Left cardiac atrium (tissue), 4 donors: ENCODE results near the gene TEN1. TPM values are rescaled to one million over a fixed set of nuclear protein-coding genes. Genes with fewer than 3 reads are reported as not detected.
"Not testable (repeated sequence)": the region's sequence is repeated elsewhere in the genome, so short reads cannot be mapped to it uniquely, and the experiment has no call there.

Source experiments
- ATAC-seq, 2 donors: fragments of 200-7000 bp; cut with Tn5 transposase; one replicate each; pipeline ENCODE4 v1.9.1; 2020; ENCODE audit warnings: mild to moderate bottlenecking in 2 of 2, moderate library complexity in 2 of 2
- DNase-seq: peaks from one replicate; pipeline ENCODE4 v3.0.0-alpha.2; 2020
- intact Hi-C, 2 donors: fragments of 100-400 bp; cut with DNase I; formaldehyde crosslinking; loops; one replicate each; pipeline versions ENCODE4 v1.14.1 to v1.15.1; 2022 to 2023
- long read RNA-seq: library from polyadenylated mRNA; unstranded; transcript quantifications from one replicate; pipeline ENCODE4 v2.0.0, GENCODE V29; 2021
- total RNA-seq, 2 donors: library from RNA; stranded (reverse); fragmentation: NEBNext Ultra II Directional; extraction: Animal tissue kit (Norgen Biotek cat#: 25700); gene quantifications; one replicate each; pipeline ENCODE4 v1.2.1, GENCODE V29; 2021
- donor health status: DM: no; HTN: yes; CAD: no.
- donor health status: DM: no; HTN: yes; CAD: no; lungs with severe emphysema.
- donor health status: DM: yes; HTN: yes; CAD: no.
- donor health status: Dilated cardiomyopathy.

The TEN1 gene
- 10 to 100 TPM; 10.2 to 12.2 TPM for total RNA-seq
- long read RNA-seq, partial matches to known transcripts, result 0 of 5 reads
- long read RNA-seq, other reads (novel, unspliced or antisense), result 1 of 5 reads

GRCh38 chr17:75978938-75979704 lies at the start of gene TEN1, which contains the start of gene ACOX1:
Gene TEN1, plus strand, starts transcription at chr17:75979240. Its CDS starts 6,953 bp downstream, at chr17:75986193.
Gene ACOX1, minus strand, starts transcription at chr17:75979166. Its CDS starts 93 bp downstream, at chr17:75979073.
- intact Hi-C loops, result loop anchor here in 1 of 2 donors (5.0 kb wide), 1 partner anchor 37 kb away; the partner anchor contains the start of gene FBF1
- DNase-seq, result peak; percentile 99
- ATAC-seq, result peak; percentile 97 to 98

- ATAC-seq (no peak), DNase-seq (no peak)
- intact Hi-C loops, result no loop called here
Measured at GRCh38 chr17:75931062-75931461, 48.0 kb upstream of the TEN1 start.

- ATAC-seq (no peak), DNase-seq (no peak)
- intact Hi-C loops, result no loop called here
Measured at GRCh38 chr17:75932852-75933251, 46.2 kb upstream of the TEN1 start.

- intact Hi-C loops, result no loop called here
- ATAC-seq (no peak), DNase-seq (no peak)
Measured at GRCh38 chr17:75933808-75934207, 45.2 kb upstream of the TEN1 start.

GRCh38 chr17:75937652-75938051 lies 41.4 kb upstream of the TEN1 start:
- DNase-seq (no peak), ATAC-seq (no peak)
- intact Hi-C loops, result no loop called here

- intact Hi-C loops, result loop anchor here in 1 of 2 donors (5.0 kb wide), 1 partner anchor 36 kb away; the partner anchor contains the start of genes ACOX1 and TEN1
- ATAC-seq, result peak; percentile 99
- DNase-seq, result peak; percentile 96
Measured at GRCh38 chr17:75940727-75941441, 38.2 kb upstream of the TEN1 start, which contains the start of gene FBF1. Gene FBF1, minus strand, starts transcription at chr17:75941042. Its CDS starts 2,893 bp downstream, at chr17:75938149.

GRCh38 chr17:75941442-75941819 lies 37.6 kb upstream of the TEN1 start:
- ATAC-seq (no peak), DNase-seq (no peak)

GRCh38 chr17:75942473-75942872 lies 36.6 kb upstream of the TEN1 start:
- no peak for DNase-seq
- intact Hi-C loops, result loop anchor here in 1 of 2 donors (5.0 kb wide), 1 partner anchor 35 kb away; the partner anchor contains the start of genes ACOX1 and TEN1
- ATAC-seq, result no peak

More at GRCh38 chr17:75941442-75941819, 37.6 kb upstream of the TEN1 start:
- intact Hi-C loops, result loop anchor here in 1 of 2 donors (5.0 kb wide), 1 partner anchor 36 kb away; the partner anchor contains the start of genes ACOX1 and TEN1

GRCh38 chr17:75943491-75943890 lies 35.5 kb upstream of the TEN1 start:
- DNase-seq (no peak), ATAC-seq (no peak)
- intact Hi-C loops, result loop anchor here in 1 of 2 donors (5.0 kb wide), 1 partner anchor 34 kb away; the partner anchor contains the start of genes ACOX1 and TEN1

- intact Hi-C loops, result no loop called here
- ATAC-seq, result no peak
- no peak for DNase-seq
Measured at GRCh38 chr17:75945211-75945610, 33.8 kb upstream of the TEN1 start.

GRCh38 chr17:75950421-75950820 lies 28.6 kb upstream of the TEN1 start:
- intact Hi-C loops, result no loop called here
- ATAC-seq (no peak), DNase-seq (no peak)

- intact Hi-C loops, result no loop called here
- ATAC-seq (no peak), DNase-seq (no peak)
Measured at GRCh38 chr17:75950855-75951554, 28.0 kb upstream of the TEN1 start.

GRCh38 chr17:75959051-75959838 lies 19.8 kb upstream of the TEN1 start:
- DNase-seq (no peak), ATAC-seq (peak; percentile 37 to 50)
- intact Hi-C loops, result no loop called here

- DNase-seq (no peak), ATAC-seq (no peak)
- intact Hi-C loops, result no loop called here
Measured at GRCh38 chr17:75959839-75960511, 19.1 kb upstream of the TEN1 start.

GRCh38 chr17:75965468-75965867 lies 13.6 kb upstream of the TEN1 start:
- DNase-seq (no peak), ATAC-seq (no peak)
- intact Hi-C loops, result no loop called here

- intact Hi-C loops, result not testable (repeated sequence)
Measured at GRCh38 chr17:75969044-75969443, 10.0 kb upstream of the TEN1 start.

GRCh38 chr17:75970011-75970523 lies 9.0 kb upstream of the TEN1 start:
- intact Hi-C loops, result no loop called here
- peak; percentile 27 to 37 for ATAC-seq
- no peak for DNase-seq

More at GRCh38 chr17:75969044-75969443, 10.0 kb upstream of the TEN1 start:
- ATAC-seq, DNase-seq: not testable (repeated sequence)
